ENCODE measurements around the gene ADIG.
"Not testable (repeated sequence)": the region's sequence is repeated elsewhere in the genome, so short reads cannot be mapped to it uniquely, and the experiment has no call there.

DNA sequence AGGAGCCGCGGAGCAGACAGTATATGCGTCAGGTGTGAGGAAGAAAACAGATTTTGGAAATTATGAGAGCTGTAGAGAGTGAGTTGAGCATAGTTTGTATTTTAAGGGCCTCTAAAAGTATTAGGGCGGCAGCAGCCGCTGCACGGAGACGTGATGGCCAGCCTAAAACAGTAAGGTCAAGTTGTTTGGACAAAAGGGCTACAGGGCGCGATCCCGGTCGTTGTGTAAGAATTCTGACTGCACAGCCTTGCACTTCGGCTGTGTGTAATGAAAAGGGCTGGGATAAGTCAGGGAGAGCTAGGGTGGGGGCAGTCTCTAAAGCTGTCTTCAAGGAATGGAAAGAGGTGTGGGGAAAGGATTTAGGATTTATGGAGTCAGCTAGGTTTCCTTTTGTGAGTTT is 13.3 kb downstream of the ADIG start:
- TF ChIP-seq YY1 (IDR thresholded peaks at IDR 0.05; ENCODE audit: insufficient read depth, insufficient read length); ZNF274 (IDR thresholded peaks at IDR 0.05; ENCODE audit: low read depth, low read length); SUZ12 (IDR thresholded peaks at IDR 0.05; ENCODE audit: extremely low read depth, insufficient read depth, insufficient read length): not testable (repeated sequence)

All from NT2/D1 (cell line).